Measurements from ENCODE around the gene TEKT5. TPM values are rescaled to one million over a fixed set of nuclear protein-coding genes. Genes with fewer than 3 reads are reported as not detected.

TEKT5 gene
- total RNA-seq, 1 experiment from 2014 or later: not detected

- no peak for TF ChIP-seq CTCF (IDR thresholded peaks at IDR 0.05; ENCODE audit: unreplicated experiment)
- DNase-seq (ENCODE audit: unreplicated experiment): no peak
- intact Hi-C loops (cut with micrococcal nuclease): no loop called here
- H3K9me3 Mint-ChIP-seq (ENCODE audit: unreplicated experiment): no peaks in the 10 kb centered on the region
- ChIA-PET CTCF (interaction anchor here (0.6 to 1.6 kb wide), 3 partner anchors 10 to 130 kb away, joined by 3 to 4 read pairs (median 3); no protein-coding TSS in a partner anchor), POLR2A (interaction anchor here (0.6 to 1.0 kb wide), 2 partner anchors 9 to 1955 kb away, joined by 4 read pairs; no protein-coding TSS in a partner anchor)
- no TSS peak for BruUV-seq (replicated peaks)
- H3K4me1 Mint-ChIP-seq (ENCODE audit: insufficient read depth, unreplicated experiment): peaks cover 4% of the 10 kb centered on the region
- no peaks in the 10 kb centered on the region for H3K36me3 Mint-ChIP-seq (ENCODE audit: insufficient read depth, unreplicated experiment)
- H3K27ac Mint-ChIP-seq (ENCODE audit: low read depth, unreplicated experiment): no peak overlapping the region
- H3K4me3 Mint-ChIP-seq (ENCODE audit: unreplicated experiment): no peak overlapping the region
- H3K27me3 Mint-ChIP-seq (ENCODE audit: insufficient read depth, unreplicated experiment): no peaks in the 10 kb centered on the region
These were observed 87.6 kb downstream of the TEKT5 start for GRCh38 chr16:10607157-10607556.

DNA sequence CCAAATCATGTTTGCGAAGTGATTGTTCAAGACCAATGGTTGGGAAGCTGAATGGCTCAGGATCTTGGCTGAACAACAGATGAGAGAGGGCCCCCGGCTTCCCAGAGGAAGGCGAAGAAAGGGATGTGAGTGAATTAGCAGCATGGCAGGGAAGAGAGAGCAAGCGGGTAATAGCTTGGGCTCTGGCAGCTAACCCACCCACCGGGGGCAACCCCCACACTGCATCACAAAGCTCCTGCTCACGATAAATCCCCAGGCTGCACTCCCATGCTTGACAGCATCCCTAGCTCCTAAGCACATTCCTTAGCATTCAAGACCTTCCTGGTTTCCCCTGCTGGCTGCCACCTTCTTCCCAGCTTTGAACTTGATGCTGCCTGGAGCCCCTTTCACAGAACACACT, 88.1 kb downstream of the TEKT5 start:
- Mint-ChIP-seq H3K4me1 (ENCODE audit: insufficient read depth, unreplicated experiment) (peaks cover 8% of the 10 kb centered on the region), H3K4me3 (ENCODE audit: unreplicated experiment) (no peak overlapping the region), H3K27me3 (ENCODE audit: insufficient read depth, unreplicated experiment) (no peaks in the 10 kb centered on the region), H3K9me3 (ENCODE audit: unreplicated experiment) (no peaks in the 10 kb centered on the region), H3K36me3 (ENCODE audit: insufficient read depth, unreplicated experiment) (no peaks in the 10 kb centered on the region), H3K27ac (ENCODE audit: low read depth, unreplicated experiment) (no peak overlapping the region)
- TF ChIP-seq CTCF (IDR thresholded peaks at IDR 0.05; ENCODE audit: unreplicated experiment): no peak
- intact Hi-C loops (cut with micrococcal nuclease): no loop called here
- ChIA-PET POLR2A (no interaction called here), CTCF (interaction anchor here (0.6 to 2.1 kb wide), 4 partner anchors 10 to 312 kb away, joined by 3 to 5 read pairs (median 3); no protein-coding TSS in a partner anchor)
- no peak for DNase-seq (ENCODE audit: unreplicated experiment)
- BruUV-seq (replicated peaks): no TSS peak

GRCh38 chr16:10605636-10606035, 89.1 kb downstream of the TEKT5 start:
- Mint-ChIP-seq H3K4me1 (ENCODE audit: insufficient read depth, unreplicated experiment) (peaks cover 8% of the 10 kb centered on the region), H3K27me3 (ENCODE audit: insufficient read depth, unreplicated experiment) (no peaks in the 10 kb centered on the region), H3K4me3 (ENCODE audit: unreplicated experiment) (no peak overlapping the region), H3K9me3 (ENCODE audit: unreplicated experiment) (no peaks in the 10 kb centered on the region), H3K36me3 (ENCODE audit: insufficient read depth, unreplicated experiment) (no peaks in the 10 kb centered on the region), H3K27ac (ENCODE audit: low read depth, unreplicated experiment) (no peak overlapping the region)
- no peak for TF ChIP-seq CTCF (IDR thresholded peaks at IDR 0.05; ENCODE audit: unreplicated experiment)
- ChIA-PET POLR2A (interaction anchor here (0.6 kb wide), 1 partner anchor 41 kb away, joined by 4 read pairs; no protein-coding TSS in a partner anchor), CTCF (interaction anchor here (0.7 to 2.1 kb wide), 3 partner anchors 16 to 1789 kb away, joined by 3 to 5 read pairs (median 5); no protein-coding TSS in a partner anchor)
- intact Hi-C loops (cut with micrococcal nuclease): no loop called here
- no TSS peak for BruUV-seq (replicated peaks)
- no peak for DNase-seq (ENCODE audit: unreplicated experiment)

- no TSS peak for BruUV-seq (replicated peaks)
- Mint-ChIP-seq H3K4me1 (ENCODE audit: insufficient read depth, unreplicated experiment) (peaks cover 8% of the 10 kb centered on the region), H3K36me3 (ENCODE audit: insufficient read depth, unreplicated experiment) (no peaks in the 10 kb centered on the region), H3K27me3 (ENCODE audit: insufficient read depth, unreplicated experiment) (no peaks in the 10 kb centered on the region), H3K9me3 (ENCODE audit: unreplicated experiment) (no peaks in the 10 kb centered on the region), H3K4me3 (ENCODE audit: unreplicated experiment) (no peak overlapping the region), H3K27ac (ENCODE audit: low read depth, unreplicated experiment) (no peak overlapping the region)
- no peak for TF ChIP-seq CTCF (IDR thresholded peaks at IDR 0.05; ENCODE audit: unreplicated experiment)
- intact Hi-C loops (cut with micrococcal nuclease): no loop called here
- CTCF ChIA-PET: interaction anchor here (0.6 to 0.7 kb wide), 5 partner anchors 44 to 1913 kb away, joined by 3 read pairs; no protein-coding TSS in a partner anchor
- POLR2A ChIA-PET: no interaction called here
- DNase-seq (ENCODE audit: unreplicated experiment): peak; percentile 58
These were observed 93.0 kb downstream of the TEKT5 start for GRCh38 chr16:10601444-10602408.
